HS-27A (cell line): ENCODE results near the gene CCR3.

Source experiments
- DNase-seq: peaks from one replicate; pipeline ENCODE4 v3.0.0-alpha.2; 2012; ENCODE audit warnings: low read depth, missing footprints

The CCR3 gene

DNA sequence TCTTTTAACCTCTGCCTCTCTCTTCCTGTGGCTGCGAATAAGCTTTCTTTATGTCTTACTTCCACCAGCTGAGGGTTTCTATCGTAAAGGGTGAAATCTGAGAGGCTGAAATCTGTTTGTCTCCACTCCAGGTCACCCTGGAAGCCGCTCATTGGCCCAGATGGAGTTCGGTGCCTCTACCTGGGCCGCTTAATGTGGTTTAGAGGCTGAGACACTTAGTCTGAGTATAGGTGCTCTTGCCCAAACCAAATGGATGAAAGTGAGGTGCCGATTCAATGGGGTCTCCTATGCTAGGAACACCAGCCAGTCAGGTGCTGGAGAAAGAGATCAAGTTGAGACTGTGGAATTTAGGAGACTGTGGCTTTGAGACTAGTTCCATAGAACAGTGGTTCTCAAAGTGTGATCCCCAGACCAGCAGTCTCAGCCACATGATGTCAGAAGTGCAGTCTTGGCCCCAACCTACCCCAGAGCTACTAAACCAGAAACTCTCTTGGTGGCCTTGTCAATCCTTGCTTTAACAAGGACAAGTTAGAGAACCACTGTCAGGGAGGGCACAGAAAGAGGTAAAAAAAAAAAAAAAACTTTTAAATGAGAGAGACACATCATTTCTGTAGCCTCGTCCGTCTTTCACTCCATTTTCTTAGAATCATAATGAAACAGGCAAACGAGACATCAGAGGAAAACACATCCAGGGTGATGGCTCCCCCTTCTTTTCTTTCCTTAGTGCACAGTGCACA lies 56.8 kb downstream of the CCR3 start:
- DNase-seq: no peak

DNA sequence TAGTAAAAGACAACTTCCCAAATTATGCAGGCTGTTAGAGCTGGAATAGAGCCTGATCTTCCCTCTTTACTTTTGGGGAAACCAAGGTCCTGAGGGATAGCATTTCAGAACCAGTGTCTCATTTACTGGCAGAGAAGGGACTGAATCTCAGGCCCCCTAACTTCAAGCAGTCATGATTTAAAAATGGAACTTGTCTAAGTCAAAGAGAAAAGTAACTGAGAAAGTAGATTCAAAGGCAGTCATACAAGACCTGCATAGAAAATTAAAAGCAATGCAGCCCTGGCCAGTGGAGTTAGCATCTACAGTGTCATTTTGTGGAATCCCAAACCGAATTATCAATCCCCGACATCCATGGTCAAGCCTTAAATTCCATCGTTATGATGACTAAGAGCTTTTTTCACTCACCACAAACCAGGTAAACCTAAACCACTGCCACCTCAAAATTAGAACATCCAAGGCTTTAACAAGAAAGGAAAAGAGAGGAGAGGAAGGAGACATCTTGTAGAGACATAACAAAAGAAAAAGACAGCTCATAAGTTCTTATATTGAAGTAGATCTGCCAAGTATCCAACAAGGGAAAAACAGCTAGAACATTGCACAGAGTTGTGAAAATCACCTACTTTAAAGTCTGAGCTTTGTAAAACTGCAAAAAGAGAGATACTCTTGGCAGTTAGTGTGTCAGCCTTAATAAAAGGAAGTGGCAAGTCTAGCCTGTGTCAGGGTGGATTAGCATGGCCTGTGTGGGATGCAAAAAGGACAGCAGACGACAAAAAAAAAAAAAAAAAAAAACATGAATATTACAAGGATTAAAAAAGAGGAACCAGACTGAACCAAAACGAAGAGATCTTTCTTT lies 57.6 kb downstream of the CCR3 start:
- DNase-seq: no peak

DNA sequence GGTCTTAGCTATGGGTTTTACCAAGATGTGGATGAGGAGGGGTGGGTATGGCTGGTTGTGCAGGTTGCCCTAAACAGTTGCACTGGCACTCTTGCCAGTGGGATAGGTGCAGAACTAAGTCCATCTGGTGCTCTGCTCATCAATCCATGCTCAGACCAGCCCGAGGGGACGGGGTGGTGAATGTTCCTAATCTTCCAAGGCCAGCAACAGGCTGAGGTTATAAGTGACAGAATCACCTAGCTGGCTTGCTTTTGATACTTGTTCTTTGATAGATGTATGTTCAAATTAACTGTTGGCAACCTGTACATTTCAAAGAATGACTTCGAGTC lies 58.2 kb downstream of the CCR3 start:
- DNase-seq: no peak

DNA sequence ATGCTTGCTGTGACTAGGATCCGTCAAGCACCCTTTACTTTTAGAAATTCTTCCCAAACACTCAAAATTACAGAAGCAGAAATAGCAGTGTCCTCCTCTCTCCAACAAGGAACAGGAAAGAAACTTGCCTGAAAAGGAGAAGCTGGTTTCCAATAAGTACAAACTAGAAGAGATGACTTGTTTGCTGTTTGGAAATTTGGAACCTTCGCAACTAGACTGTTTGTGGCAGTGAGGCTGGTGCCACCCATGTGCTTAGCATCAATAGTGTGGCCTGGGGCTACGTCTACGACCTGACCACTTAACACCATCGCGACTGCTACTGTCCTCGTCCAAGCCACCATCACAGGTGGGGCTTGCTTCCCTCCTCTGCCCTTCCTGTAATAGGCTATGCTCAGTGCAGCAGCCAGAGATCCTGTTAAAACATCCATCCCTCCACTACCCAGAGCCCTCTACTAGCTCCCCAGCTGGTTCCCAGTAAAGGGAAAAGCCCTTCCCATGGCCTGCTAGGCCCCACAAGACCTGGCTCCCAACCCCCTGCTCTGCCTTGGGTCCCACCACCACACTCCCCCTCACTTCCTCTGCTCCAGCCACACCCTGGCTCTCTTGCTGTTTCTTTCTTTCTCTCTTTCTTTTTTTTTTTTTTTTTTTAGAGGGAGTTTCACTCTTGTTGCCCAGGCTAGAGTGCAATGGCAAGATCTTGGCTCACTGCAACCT lies 59.0 kb downstream of the CCR3 start:
- no peak for DNase-seq

DNA sequence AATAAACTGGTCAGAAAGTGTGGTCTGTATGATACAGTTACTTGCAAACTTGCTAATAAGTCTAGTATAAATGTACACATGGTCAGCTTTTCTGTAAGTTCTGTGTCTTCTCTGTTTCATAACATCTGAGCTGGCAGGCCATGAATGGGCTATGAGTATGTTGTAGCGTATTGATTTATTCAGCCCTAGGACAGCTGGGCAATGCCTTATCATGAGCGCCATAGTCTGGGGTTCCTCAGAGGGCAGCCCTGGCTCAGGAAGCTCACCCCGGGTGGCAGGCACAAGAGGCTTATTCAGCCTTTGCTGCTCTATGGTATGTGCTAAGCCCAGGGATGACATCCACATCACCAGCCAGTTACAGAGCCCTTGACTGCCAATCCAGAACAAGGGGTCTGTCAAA lies 61.0 kb downstream of the CCR3 start:
- no peak for DNase-seq

DNA sequence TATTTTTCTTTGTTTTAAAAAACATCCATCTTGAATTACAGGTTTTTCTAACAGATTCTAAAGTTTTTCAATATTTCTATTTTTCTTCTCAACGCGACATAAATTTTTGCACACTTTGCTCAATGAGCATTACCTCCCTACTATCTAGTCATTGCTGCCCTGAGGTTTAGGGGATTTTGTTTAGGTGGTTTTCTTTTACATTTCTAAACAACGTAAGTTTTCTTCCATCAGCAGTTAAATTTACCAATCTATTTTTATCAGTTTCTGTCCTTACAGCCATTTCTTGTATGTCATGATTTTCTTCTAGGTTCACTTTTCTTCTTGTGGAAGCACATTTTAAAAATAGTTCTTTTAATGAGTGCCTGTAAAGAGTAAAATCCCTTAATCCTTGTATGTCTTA lies 62.5 kb downstream of the CCR3 start:
- DNase-seq: no peak

DNA sequence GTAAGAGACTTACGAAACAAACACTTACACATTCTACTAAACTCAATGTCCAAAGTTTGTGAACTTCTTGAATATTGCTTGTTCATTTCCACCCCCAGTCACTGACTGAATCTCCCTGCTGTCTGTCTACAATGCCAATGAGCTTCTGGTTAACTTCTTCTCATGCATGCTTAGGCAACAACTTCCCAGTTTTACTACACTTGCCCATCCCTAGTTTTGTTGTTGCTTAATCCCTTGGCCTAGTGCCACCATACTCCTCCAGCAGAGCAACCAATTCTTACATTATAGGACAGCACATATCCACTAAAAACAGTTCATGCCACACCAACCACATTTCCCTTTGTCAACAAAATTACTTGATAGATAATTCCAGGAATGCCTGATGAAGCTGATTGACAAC lies 70.7 kb downstream of the CCR3 start:
- no peak for DNase-seq

DNA sequence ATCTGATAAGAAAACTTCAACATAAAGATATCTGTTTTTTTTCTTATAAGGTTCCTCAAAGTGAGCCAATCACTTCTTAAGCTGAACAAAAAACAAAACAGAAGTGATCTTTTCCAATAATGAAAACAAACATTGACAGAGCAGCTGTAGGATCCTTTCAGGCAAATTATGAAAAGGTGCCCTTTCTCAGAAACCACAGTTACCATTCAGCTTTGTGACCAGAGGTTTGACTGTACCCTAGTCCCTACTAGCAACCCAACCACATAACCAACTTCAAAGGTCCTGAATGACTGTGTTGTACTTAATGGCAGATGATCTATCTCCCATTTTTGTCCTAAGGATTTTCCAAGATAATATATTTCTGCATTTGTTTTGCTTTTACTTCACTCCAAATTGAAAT lies 72.3 kb downstream of the CCR3 start:
- no peak for DNase-seq

DNA sequence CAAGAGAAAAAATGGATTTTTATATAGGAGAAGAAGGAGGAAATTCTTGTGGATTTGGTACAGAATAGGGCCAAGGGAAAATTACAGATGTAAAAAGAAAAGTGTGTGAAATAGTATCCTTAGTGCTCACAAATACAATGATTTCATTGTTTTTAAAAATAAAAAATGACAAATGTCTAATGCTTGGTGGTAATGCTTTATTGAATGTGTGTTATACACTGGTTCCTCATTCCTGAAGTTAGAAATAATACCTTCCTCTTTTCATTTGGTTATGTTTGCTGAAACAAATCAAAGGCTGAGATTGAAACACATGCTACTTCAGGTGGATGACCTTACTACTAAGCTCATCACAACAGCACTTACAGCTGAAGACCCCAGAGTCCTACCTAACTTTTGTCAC lies 73.9 kb downstream of the CCR3 start:
- DNase-seq: no peak
